Lung (tissue), 12 donors: ENCODE measurements around the gene SPATA19. TPM values are rescaled to one million over a fixed set of nuclear protein-coding genes. Genes with fewer than 3 reads are reported as not detected.

Experiments
- ATAC-seq: fragments of 200-7000 bp; cut with Tn5 transposase; one replicate; pipeline ENCODE4 v1.9.1; 2020; ENCODE audit warnings: moderate number of reproducible peaks; ENCODE audit not compliant: insufficient read depth, low FRiP score
- DNase-seq, 3 donors: peaks; one replicate each; pipeline ENCODE4 v3.0.0-alpha.2; 2013 to 2017
- H3K27ac ChIP-seq, 2 donors: one replicate each; pipeline ENCODE4 v1.5.1; 2013; ENCODE audit warnings: mild to moderate bottlenecking in 2 of 2, moderate library complexity in 2 of 2, control low read depth in 1 of 2, inconsistent platforms in 1 of 2, low read depth in 1 of 2, low read length in 1 of 2
- H3K27me3 ChIP-seq, 3 donors: one replicate each; pipeline ENCODE4 v1.5.1; 2013; ENCODE audit warnings: low read length in 2 of 3; ENCODE audit not compliant: control insufficient read depth in 3 of 3, insufficient read depth in 3 of 3
- H3K36me3 ChIP-seq, 4 donors: one replicate each; pipeline ENCODE4 v1.5.1; 2013; ENCODE audit warnings: low read length in 4 of 4, mild to moderate bottlenecking in 1 of 4, moderate library complexity in 1 of 4; ENCODE audit not compliant: control insufficient read depth in 4 of 4, insufficient read depth in 4 of 4
- H3K4me1 ChIP-seq, 5 donors: one replicate each; pipeline ENCODE4 v1.5.1; 2013; ENCODE audit warnings: low read length in 5 of 5, mild to moderate bottlenecking in 2 of 5, moderate library complexity in 1 of 5; ENCODE audit not compliant: control insufficient read depth in 5 of 5, insufficient read depth in 5 of 5
- H3K4me3 ChIP-seq: one replicate; pipeline ENCODE4 v1.5.1; 2013; ENCODE audit warnings: mild to moderate bottlenecking, control low read depth, moderate library complexity
- H3K9ac ChIP-seq, 2 donors: one replicate each; pipeline ENCODE4 v1.5.1; 2013; ENCODE audit warnings: low read length in 2 of 2, control low read depth in 1 of 2; ENCODE audit not compliant: insufficient read depth in 1 of 2
- H3K9me3 ChIP-seq, 4 donors: one replicate each; pipeline ENCODE4 v1.5.1; 2013; ENCODE audit warnings: low read length in 3 of 4, mild to moderate bottlenecking in 1 of 4, moderate library complexity in 1 of 4; ENCODE audit not compliant: control insufficient read depth in 4 of 4, insufficient read depth in 3 of 4
- WGBS, 2 donors: extraction: QIAGEN DNeasy Blood & Tissue Kit; methylation state at CpG; one replicate each; pipeline ENCODE4 v1.1.7; 2013; 5-methylcytosine and 5-hydroxymethylcytosine counted together
- polyA plus RNA-seq, 2 donors: library from polyadenylated mRNA; stranded (reverse); fragments of 200-250 nt; gene quantifications; one replicate each; pipeline ENCODE4 v1.2.1, GENCODE V29; 2013
- total RNA-seq, 2 donors: library from RNA; depleted of rRNA in 1 of 2; stranded (reverse); fragments of >200 nt in 1 of 2; gene quantifications; one replicate each; pipeline ENCODE4 v1.2.1, GENCODE V29; 2014 to 2021
- TF ChIP-seq, protein P1 (sequence below): IDR thresholded peaks from 2 replicates; pipeline ENCODE4 v1.5.1; 2012; ENCODE audit warnings: mild to moderate bottlenecking; ENCODE audit errors: control extremely low read depth, extremely low read depth
- donor health status: control.
- donor health status: control.
- donor health status: Bipolar disorder and iron deficiency.
- donor health status: healthy.
- donor health status: DM: yes; HTN: yes; CAD: no.

Gene SPATA19
- total and polyA plus RNA-seq, 4 donors: not detected

DNA sequence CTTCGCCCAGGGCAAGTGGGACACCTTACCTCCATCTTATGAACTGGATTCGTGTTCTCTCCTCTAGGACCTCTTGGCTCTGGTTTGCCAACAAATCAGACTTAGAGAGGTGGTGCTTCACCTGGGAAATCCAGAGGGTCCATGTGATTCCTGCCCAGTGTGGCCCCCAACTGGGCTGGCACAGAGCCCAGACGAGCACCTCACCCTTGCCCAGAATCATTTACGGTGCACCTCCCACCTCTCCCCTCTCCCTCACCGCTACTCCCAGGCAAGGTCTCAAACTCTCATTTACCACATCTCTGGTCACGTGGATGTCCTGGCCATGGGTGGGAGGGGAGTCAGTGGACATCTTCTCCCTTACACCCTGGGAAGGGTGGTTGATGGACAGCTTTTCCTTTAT is 1.1 kb downstream of the SPATA19 start:
- no peak overlapping the region for H3K9ac ChIP-seq
- no peak for DNase-seq
- WGBS, 2 donors: 67 to 78% methylated on average over 6 of the region's 6 CpGs
- no peaks in the 10 kb centered on the region for H3K27me3 ChIP-seq
- no peaks in the 10 kb centered on the region for H3K36me3 ChIP-seq
- H3K4me3 ChIP-seq: no peak overlapping the region
- H3K9me3 ChIP-seq: peaks cover 0 to 3% (median 0%) of the 10 kb centered on the region in 4 donors
- TF ChIP-seq, protein P1, sequence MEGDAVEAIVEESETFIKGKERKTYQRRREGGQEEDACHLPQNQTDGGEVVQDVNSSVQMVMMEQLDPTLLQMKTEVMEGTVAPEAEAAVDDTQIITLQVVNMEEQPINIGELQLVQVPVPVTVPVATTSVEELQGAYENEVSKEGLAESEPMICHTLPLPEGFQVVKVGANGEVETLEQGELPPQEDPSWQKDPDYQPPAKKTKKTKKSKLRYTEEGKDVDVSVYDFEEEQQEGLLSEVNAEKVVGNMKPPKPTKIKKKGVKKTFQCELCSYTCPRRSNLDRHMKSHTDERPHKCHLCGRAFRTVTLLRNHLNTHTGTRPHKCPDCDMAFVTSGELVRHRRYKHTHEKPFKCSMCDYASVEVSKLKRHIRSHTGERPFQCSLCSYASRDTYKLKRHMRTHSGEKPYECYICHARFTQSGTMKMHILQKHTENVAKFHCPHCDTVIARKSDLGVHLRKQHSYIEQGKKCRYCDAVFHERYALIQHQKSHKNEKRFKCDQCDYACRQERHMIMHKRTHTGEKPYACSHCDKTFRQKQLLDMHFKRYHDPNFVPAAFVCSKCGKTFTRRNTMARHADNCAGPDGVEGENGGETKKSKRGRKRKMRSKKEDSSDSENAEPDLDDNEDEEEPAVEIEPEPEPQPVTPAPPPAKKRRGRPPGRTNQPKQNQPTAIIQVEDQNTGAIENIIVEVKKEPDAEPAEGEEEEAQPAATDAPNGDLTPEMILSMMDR: no peak
- no peaks in the 10 kb centered on the region for H3K4me1 ChIP-seq
- no peak for ATAC-seq
- H3K27ac ChIP-seq: no peak overlapping the region

DNA sequence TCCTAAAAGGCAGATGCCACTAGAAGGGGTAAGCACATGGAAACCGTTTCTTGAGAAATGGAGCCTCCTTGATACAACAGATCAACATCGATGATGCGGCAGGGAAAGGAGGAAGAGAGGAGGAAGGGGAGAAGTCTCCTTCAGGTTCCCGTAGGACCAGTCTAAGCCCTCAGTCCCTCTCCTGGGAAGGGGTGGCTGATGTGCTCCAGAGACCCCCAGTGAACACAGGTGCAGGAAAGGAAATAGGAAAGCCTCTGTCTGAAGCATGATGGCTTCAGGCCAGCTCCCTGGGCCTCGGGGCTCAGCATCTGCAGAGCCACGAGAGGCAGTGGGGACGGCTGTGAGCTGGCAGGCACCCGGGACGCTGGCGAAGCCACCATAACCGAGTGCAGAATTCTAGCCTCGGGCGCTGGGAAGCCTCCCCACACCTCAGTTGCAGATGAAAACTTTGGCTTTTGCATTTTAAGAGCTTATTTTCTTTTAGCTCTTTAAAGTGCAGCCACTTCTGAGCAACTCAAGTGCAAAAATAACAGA is 1.8 kb downstream of the SPATA19 start:
- H3K4me3 ChIP-seq: no peak overlapping the region
- H3K9ac ChIP-seq: no peak overlapping the region
- no peaks in the 10 kb centered on the region for H3K4me1 ChIP-seq
- WGBS, 2 donors: 69 to 81% methylated on average over 13 of the region's 13 CpGs
- peaks cover 0 to 3% (median 0%) of the 10 kb centered on the region in 4 donors for H3K9me3 ChIP-seq
- no peak for DNase-seq
- no peaks in the 10 kb centered on the region for H3K36me3 ChIP-seq
- ATAC-seq: no peak
- no peak overlapping the region for H3K27ac ChIP-seq
- TF ChIP-seq, protein P1: no peak
- H3K27me3 ChIP-seq: no peaks in the 10 kb centered on the region

DNA sequence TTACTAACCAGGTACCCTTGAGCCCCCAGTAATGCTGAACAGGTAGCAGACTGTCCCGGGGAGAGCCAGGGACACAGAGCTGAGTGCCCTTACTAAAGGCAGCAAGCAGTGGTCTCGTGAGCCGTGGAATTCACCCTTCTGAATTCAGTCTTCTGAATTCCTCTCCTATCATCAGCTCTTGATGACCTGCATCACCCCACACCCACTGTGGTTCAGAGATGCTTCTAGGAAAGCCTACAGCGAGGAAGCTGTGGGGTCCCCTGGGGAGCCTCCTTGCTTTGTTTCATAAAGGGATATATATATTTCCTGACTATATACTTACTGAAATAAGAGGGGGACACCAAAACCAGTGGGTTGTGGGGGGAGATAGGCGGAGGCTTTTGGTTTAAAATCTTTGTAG is 2.6 kb downstream of the SPATA19 start:
- H3K36me3 ChIP-seq: no peaks in the 10 kb centered on the region
- DNase-seq (no peak), ATAC-seq (no peak)
- no peak overlapping the region for H3K9ac ChIP-seq
- peaks cover 0 to 3% (median under 1%) of the 10 kb centered on the region in 4 donors for H3K9me3 ChIP-seq
- no peaks in the 10 kb centered on the region for H3K27me3 ChIP-seq
- no peak overlapping the region for H3K27ac ChIP-seq
- H3K4me3 ChIP-seq: no peak overlapping the region
- TF ChIP-seq, protein P1: no peak
- WGBS, 2 donors: 59 to 90% methylated on average over 5 of the region's 5 CpGs
- no peaks in the 10 kb centered on the region for H3K4me1 ChIP-seq

DNA sequence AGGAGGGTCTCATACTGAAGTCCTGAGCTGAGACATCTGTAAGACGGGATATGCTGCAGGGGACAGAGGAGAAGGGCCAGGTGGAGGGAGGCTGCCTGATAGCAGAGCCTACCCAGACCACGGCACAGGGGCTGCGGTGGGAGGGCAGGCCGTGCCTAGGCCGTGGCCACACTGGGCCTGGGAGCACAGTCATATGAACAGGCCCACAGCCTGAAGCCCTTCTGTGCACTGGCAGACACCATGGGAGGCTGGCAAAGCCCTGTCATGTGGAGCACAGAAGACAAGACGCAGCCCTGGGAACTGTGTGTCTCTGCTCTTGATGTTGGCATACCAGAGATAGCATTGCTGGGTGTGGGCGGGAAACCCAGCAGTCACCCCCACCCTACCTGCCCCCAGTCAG is 3.3 kb downstream of the SPATA19 start:
- no peaks in the 10 kb centered on the region for H3K36me3 ChIP-seq
- TF ChIP-seq, protein P1: no peak
- no peak overlapping the region for H3K27ac ChIP-seq
- H3K9ac ChIP-seq: no peak overlapping the region
- no peak for ATAC-seq
- 69 to 84% methylated on average over 7 of the region's 7 CpGs for WGBS, 2 donors
- no peak overlapping the region for H3K4me3 ChIP-seq
- no peaks in the 10 kb centered on the region for H3K4me1 ChIP-seq
- H3K27me3 ChIP-seq: no peaks in the 10 kb centered on the region
- H3K9me3 ChIP-seq: peaks cover 0 to 5% (median 2%) of the 10 kb centered on the region in 4 donors
- no peak for DNase-seq
